HEK293 (cell line): Measurements from ENCODE around the gene SP7.
A peak's percentile ranks its signal among the peaks of the same experiment; 100 is the strongest.

Experiments used
- AEBP2 ChIP-seq: fragments of 450-650 bp; formaldehyde crosslinking; IDR thresholded peaks from 2 replicates; pipeline ENCODE4 v1.5.1; 2016; ENCODE audit warnings: missing biosample characterization, missing genetic modification characterization, borderline replicate concordance
- BCL11B ChIP-seq: fragments of 450-650 bp; formaldehyde crosslinking; IDR thresholded peaks from 2 replicates; pipeline ENCODE4 v1.5.1; 2016; ENCODE audit warnings: low read depth, missing biosample characterization, missing genetic modification characterization
- EGR2 ChIP-seq: fragments of 450-650 bp; formaldehyde crosslinking; IDR thresholded peaks from 2 replicates; pipeline ENCODE4 v1.5.1; 2016; ENCODE audit warnings: low read depth, missing biosample characterization, missing genetic modification characterization
- MEIS1 ChIP-seq: sonication (generic); formaldehyde crosslinking; IDR thresholded peaks from 2 replicates; pipeline ENCODE4 v1.8.1; 2022; ENCODE audit warnings: missing genetic modification reagents, mild to moderate bottlenecking, borderline replicate concordance
- SP2 ChIP-seq: fragments of 450-650 bp; formaldehyde crosslinking; IDR thresholded peaks from 2 replicates; pipeline ENCODE4 v1.5.1; 2016; ENCODE audit warnings: missing biosample characterization, missing genetic modification characterization
- TRIM28 ChIP-seq: IDR thresholded peaks from 2 replicates; pipeline ENCODE4 v1.6.1; 2011; ENCODE audit warnings: low read length, control low read depth, borderline replicate concordance
- ZEB2 ChIP-seq: fragments of 450-650 bp; formaldehyde crosslinking; IDR thresholded peaks from 2 replicates; pipeline ENCODE4 v1.5.1; 2016; ENCODE audit warnings: missing biosample characterization, missing genetic modification characterization
- ZNF138 ChIP-seq: fragments of 450-650 bp; formaldehyde crosslinking; IDR thresholded peaks from 2 replicates; pipeline ENCODE4 v1.5.1; 2016; ENCODE audit warnings: missing biosample characterization, missing genetic modification characterization, borderline replicate concordance
- ZNF148 ChIP-seq: fragments of 450-650 bp; formaldehyde crosslinking; IDR thresholded peaks from 2 replicates; pipeline ENCODE4 v1.5.0; 2017; ENCODE audit warnings: missing biosample characterization, missing genetic modification characterization, borderline replicate concordance
- ZNF2 ChIP-seq: fragments of 450-650 bp; formaldehyde crosslinking; IDR thresholded peaks from 2 replicates; pipeline ENCODE4 v1.5.1; 2016; ENCODE audit warnings: missing biosample characterization, missing genetic modification characterization
- ZNF211 ChIP-seq: fragments of 450-650 bp; formaldehyde crosslinking; IDR thresholded peaks from 2 replicates; pipeline ENCODE4 v1.5.1; 2016; ENCODE audit warnings: low read depth, missing biosample characterization, missing genetic modification characterization
- ZNF274 ChIP-seq, 2 experiments: fragments of 200-500 bp in 1 of 2; fragments of 450-650 bp in 1 of 2; sonication (Bioruptor generic) in 1 of 2; formaldehyde crosslinking in 1 of 2; IDR thresholded peaks; 2 replicates each; pipeline versions ENCODE4 v1.5.1 to v1.6.1; 2014 to 2016; ENCODE audit warnings: borderline replicate concordance in 1 of 2, inconsistent platforms in 1 of 2, low read length in 1 of 2, missing biosample characterization in 1 of 2, missing genetic modification characterization in 1 of 2
- ZNF350 ChIP-seq: fragments of 450-650 bp; formaldehyde crosslinking; IDR thresholded peaks from 2 replicates; pipeline ENCODE4 v1.5.0; 2017; ENCODE audit warnings: missing biosample characterization, mild to moderate bottlenecking, missing genetic modification characterization
- ZNF391 ChIP-seq: fragments of 450-650 bp; formaldehyde crosslinking; IDR thresholded peaks from 2 replicates; pipeline ENCODE4 v1.5.1; 2016; ENCODE audit warnings: low read depth, missing biosample characterization, missing genetic modification characterization, borderline replicate concordance
- ZNF394 ChIP-seq: fragments of 450-650 bp; formaldehyde crosslinking; IDR thresholded peaks from 2 replicates; pipeline ENCODE4 v1.5.1; 2016; ENCODE audit warnings: missing biosample characterization, missing genetic modification characterization, mild to moderate bottlenecking, moderate library complexity, borderline replicate concordance
- ZNF423 ChIP-seq: fragments of 450-650 bp; formaldehyde crosslinking; IDR thresholded peaks from 2 replicates; pipeline ENCODE4 v1.5.1; 2016; ENCODE audit warnings: missing biosample characterization, missing genetic modification characterization
- ZNF433 ChIP-seq: fragments of 450-650 bp; formaldehyde crosslinking; IDR thresholded peaks from 2 replicates; pipeline ENCODE4 v1.5.1; 2016; ENCODE audit warnings: missing biosample characterization, missing genetic modification characterization, low read depth
- ZNF48 ChIP-seq: fragments of 450-650 bp; formaldehyde crosslinking; IDR thresholded peaks from 2 replicates; pipeline ENCODE4 v1.5.1; 2016; ENCODE audit warnings: missing biosample characterization, missing genetic modification characterization
- ZNF510 ChIP-seq: fragments of 450-650 bp; formaldehyde crosslinking; IDR thresholded peaks from 2 replicates; pipeline ENCODE4 v1.5.1; 2018; ENCODE audit warnings: mild to moderate bottlenecking, missing genetic modification characterization, missing biosample characterization; ENCODE audit not compliant: insufficient replicate concordance
- ZNF544 ChIP-seq: fragments of 450-650 bp; formaldehyde crosslinking; IDR thresholded peaks from 2 replicates; pipeline ENCODE4 v1.5.0; 2017; ENCODE audit warnings: missing biosample characterization, missing genetic modification characterization
- ZNF561 ChIP-seq: fragments of 450-650 bp; IDR thresholded peaks from 2 replicates; pipeline ENCODE4 v1.5.1; 2018; ENCODE audit warnings: missing biosample characterization, missing genetic modification characterization, borderline replicate concordance
- ZNF596 ChIP-seq: fragments of 450-650 bp; IDR thresholded peaks from 2 replicates; pipeline ENCODE4 v1.5.0; 2018; ENCODE audit warnings: missing biosample characterization, mild to moderate bottlenecking, missing genetic modification characterization, moderate library complexity
- ZNF768 ChIP-seq: fragments of 450-650 bp; formaldehyde crosslinking; IDR thresholded peaks from 2 replicates; pipeline ENCODE4 v1.5.1; 2018; ENCODE audit warnings: missing biosample characterization, mild to moderate bottlenecking, missing genetic modification characterization
- ZNF791 ChIP-seq: fragments of 450-650 bp; formaldehyde crosslinking; IDR thresholded peaks from 2 replicates; pipeline ENCODE4 v1.5.1; 2016; ENCODE audit warnings: missing biosample characterization, missing genetic modification characterization
- TF ChIP-seq, protein P1 (sequence below): fragments of 450-650 bp; formaldehyde crosslinking; IDR thresholded peaks from 2 replicates; pipeline ENCODE4 v1.5.1; 2016; ENCODE audit warnings: missing biosample characterization, missing genetic modification characterization
- TF ChIP-seq, protein P2 (sequence below): fragments of 450-650 bp; formaldehyde crosslinking; IDR thresholded peaks from 2 replicates; pipeline ENCODE4 v1.5.1; 2017; ENCODE audit warnings: missing biosample characterization, missing genetic modification characterization
- TF ChIP-seq, protein P3 (sequence below): fragments of 450-650 bp; formaldehyde crosslinking; IDR thresholded peaks from 2 replicates; pipeline ENCODE4 v1.5.1; 2016; ENCODE audit warnings: missing biosample characterization, missing genetic modification characterization
- TF ChIP-seq, protein P4 (sequence below): fragments of 450-650 bp; formaldehyde crosslinking; IDR thresholded peaks from 2 replicates; pipeline ENCODE4 v1.5.1; 2016; ENCODE audit warnings: missing biosample characterization, missing genetic modification characterization

The SP7 gene

GRCh38 chr12:53378724-53379388 is 42.7 kb upstream of the SP7 start (continued):
- TF ChIP-seq, protein P1, sequence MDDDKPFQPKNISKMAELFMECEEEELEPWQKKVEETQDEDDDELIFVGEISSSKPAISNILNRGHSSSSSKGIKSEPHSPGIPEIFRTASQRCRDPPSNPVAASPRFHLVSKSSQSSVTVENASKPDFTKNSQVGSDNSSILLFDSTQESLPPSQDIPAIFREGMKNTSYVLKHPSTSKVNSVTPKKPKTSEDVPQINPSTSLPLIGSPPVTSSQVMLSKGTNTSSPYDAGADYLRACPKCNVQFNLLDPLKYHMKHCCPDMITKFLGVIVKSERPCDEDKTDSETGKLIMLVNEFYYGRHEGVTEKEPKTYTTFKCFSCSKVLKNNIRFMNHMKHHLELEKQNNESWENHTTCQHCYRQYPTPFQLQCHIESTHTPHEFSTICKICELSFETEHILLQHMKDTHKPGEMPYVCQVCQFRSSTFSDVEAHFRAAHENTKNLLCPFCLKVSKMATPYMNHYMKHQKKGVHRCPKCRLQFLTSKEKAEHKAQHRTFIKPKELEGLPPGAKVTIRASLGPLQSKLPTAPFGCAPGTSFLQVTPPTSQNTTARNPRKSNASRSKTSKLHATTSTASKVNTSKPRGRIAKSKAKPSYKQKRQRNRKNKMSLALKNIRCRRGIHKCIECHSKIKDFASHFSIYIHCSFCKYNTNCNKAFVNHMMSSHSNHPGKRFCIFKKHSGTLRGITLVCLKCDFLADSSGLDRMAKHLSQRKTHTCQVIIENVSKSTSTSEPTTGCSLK (tag by site-specific recombination) = no peak
- TF ChIP-seq, protein P2, sequence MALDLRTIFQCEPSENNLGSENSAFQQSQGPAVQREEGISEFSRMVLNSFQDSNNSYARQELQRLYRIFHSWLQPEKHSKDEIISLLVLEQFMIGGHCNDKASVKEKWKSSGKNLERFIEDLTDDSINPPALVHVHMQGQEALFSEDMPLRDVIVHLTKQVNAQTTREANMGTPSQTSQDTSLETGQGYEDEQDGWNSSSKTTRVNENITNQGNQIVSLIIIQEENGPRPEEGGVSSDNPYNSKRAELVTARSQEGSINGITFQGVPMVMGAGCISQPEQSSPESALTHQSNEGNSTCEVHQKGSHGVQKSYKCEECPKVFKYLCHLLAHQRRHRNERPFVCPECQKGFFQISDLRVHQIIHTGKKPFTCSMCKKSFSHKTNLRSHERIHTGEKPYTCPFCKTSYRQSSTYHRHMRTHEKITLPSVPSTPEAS = no peak
- TF ChIP-seq ZNF274 (IDR thresholded peaks at IDR 0.05; ENCODE audit: low read length) = no peak
- TF ChIP-seq ZNF274 (tag by site-specific recombination; IDR thresholded peaks at IDR 0.05; ENCODE audit: borderline replicate concordance) = no peak
- TF ChIP-seq ZNF510 (tag by site-specific recombination) = no peak
- peak; percentile 89 for TF ChIP-seq ZNF2 (tag by site-specific recombination)
- TF ChIP-seq ZNF791 (tag by site-specific recombination) = no peak
- TF ChIP-seq ZNF350 (tag by site-specific recombination) = no peak
- no peak for TF ChIP-seq ZNF596 (tag by site-specific recombination)
- TF ChIP-seq ZEB2 (tag by site-specific recombination) = peak; percentile 61
- TF ChIP-seq SP2 (tag by site-specific recombination) = no peak
- no peak for TF ChIP-seq EGR2 (tag by site-specific recombination)
- TF ChIP-seq, protein P3, sequence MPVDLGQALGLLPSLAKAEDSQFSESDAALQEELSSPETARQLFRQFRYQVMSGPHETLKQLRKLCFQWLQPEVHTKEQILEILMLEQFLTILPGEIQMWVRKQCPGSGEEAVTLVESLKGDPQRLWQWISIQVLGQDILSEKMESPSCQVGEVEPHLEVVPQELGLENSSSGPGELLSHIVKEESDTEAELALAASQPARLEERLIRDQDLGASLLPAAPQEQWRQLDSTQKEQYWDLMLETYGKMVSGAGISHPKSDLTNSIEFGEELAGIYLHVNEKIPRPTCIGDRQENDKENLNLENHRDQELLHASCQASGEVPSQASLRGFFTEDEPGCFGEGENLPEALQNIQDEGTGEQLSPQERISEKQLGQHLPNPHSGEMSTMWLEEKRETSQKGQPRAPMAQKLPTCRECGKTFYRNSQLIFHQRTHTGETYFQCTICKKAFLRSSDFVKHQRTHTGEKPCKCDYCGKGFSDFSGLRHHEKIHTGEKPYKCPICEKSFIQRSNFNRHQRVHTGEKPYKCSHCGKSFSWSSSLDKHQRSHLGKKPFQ = no peak
- TF ChIP-seq ZNF148 (tag by site-specific recombination) = no peak
- no peak for TF ChIP-seq ZNF48
- no peak for TF ChIP-seq AEBP2 (tag by site-specific recombination)
- TF ChIP-seq MEIS1 (CRISPR knock-in tag) = no peak
- TF ChIP-seq, protein P4, sequence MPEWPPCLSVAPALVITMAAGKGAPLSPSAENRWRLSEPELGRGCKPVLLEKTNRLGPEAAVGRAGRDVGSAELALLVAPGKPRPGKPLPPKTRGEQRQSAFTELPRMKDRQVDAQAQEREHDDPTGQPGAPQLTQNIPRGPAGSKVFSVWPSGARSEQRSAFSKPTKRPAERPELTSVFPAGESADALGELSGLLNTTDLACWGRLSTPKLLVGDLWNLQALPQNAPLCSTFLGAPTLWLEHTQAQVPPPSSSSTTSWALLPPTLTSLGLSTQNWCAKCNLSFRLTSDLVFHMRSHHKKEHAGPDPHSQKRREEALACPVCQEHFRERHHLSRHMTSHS (tag by site-specific recombination) = no peak
- no peak for TF ChIP-seq ZNF138 (tag by site-specific recombination)
- TF ChIP-seq ZNF544 = no peak
- no peak for TF ChIP-seq ZNF391 (tag by site-specific recombination)
- no peak for TF ChIP-seq ZNF433
- no peak; the same call in 1 of the 2 replicates for TF ChIP-seq BCL11B (tag by site-specific recombination)
- no peak for TF ChIP-seq ZNF561 (tag by site-specific recombination)
- 0 out of 2 replicates have a peak, but pooled peaks have one; percentile 46 for TF ChIP-seq ZNF394 (tag by site-specific recombination)
- TF ChIP-seq ZNF768 (tag by site-specific recombination) = no peak
- no peak for TF ChIP-seq TRIM28
- TF ChIP-seq ZNF423 (tag by site-specific recombination) = no peak
- no peak for TF ChIP-seq ZNF211
